ENCODE data around the gene UPK1B.

DNA sequence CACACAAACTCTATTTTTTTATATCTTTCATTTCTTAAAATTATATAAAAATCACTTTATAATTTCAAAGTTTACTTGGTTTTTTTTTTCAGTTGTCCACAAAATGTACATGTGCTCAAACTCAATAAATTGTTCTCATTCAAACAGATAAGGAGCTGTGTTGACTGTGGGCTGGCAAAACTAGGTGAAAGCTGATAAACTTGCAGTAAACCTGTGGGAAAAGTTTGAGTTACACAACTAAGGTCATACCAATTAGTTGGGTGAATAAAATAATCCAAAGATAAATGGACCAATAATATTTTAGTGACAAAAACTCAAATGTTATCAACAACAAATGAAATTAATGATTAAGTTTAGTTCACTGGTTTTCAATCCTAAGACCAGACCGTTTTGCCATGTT lies 12.6 kb upstream of the UPK1B start:
- TF ChIP-seq, protein P1, sequence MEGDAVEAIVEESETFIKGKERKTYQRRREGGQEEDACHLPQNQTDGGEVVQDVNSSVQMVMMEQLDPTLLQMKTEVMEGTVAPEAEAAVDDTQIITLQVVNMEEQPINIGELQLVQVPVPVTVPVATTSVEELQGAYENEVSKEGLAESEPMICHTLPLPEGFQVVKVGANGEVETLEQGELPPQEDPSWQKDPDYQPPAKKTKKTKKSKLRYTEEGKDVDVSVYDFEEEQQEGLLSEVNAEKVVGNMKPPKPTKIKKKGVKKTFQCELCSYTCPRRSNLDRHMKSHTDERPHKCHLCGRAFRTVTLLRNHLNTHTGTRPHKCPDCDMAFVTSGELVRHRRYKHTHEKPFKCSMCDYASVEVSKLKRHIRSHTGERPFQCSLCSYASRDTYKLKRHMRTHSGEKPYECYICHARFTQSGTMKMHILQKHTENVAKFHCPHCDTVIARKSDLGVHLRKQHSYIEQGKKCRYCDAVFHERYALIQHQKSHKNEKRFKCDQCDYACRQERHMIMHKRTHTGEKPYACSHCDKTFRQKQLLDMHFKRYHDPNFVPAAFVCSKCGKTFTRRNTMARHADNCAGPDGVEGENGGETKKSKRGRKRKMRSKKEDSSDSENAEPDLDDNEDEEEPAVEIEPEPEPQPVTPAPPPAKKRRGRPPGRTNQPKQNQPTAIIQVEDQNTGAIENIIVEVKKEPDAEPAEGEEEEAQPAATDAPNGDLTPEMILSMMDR (IDR thresholded peaks at IDR 0.05) = no peak
- no peak for TF ChIP-seq POLR2AphosphoS5 (IDR thresholded peaks at IDR 0.05)

All from suprapubic skin (tissue), 3 donors.